ENCODE results near the gene FAM170B.

FAM170B gene

DNA sequence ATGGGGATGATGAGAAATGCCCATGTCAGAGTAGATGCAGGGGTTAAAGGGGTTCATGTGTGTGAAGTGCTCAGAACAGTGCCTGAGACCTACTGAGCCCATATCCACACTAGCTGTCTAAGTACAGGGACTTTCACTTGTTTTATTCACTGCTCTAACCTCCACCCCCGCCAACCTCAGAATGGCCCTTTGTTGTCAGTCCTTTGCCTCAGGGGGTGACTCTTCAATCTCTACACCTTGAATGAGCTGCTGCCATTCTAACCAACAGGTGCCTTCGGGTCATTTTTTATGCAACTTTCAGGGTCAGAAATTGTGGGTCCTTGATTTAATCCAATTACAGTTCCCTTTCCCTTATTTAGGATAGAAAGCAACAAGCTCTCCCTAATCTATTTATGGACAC is 44.7 kb downstream of the FAM170B start:
- H3K4me3 ChIP-seq (ENCODE audit: low read depth, low read length), result no peak overlapping the region
- no peak overlapping the region for H3K27ac ChIP-seq (ENCODE audit: low read depth, low read length)
- no peak overlapping the region for H2BK5ac ChIP-seq (ENCODE audit: low read depth, low read length, poor library complexity)
- H3K23ac ChIP-seq (ENCODE audit: low read length), result no peak overlapping the region
- no peak overlapping the region for H4K8ac ChIP-seq (ENCODE audit: low read depth, low read length)
- no peaks in the 10 kb centered on the region for H3K27me3 ChIP-seq (ENCODE audit: insufficient read depth, low read length)
- H3K4ac ChIP-seq (ENCODE audit: low read depth, low read length), result no peak overlapping the region
- H2AK5ac ChIP-seq (ENCODE audit: low read length), result no peak overlapping the region
- no peaks in the 10 kb centered on the region for H3K79me2 ChIP-seq (ENCODE audit: control insufficient read depth, insufficient read depth, low read length, poor library complexity)
- no peak overlapping the region for H2BK120ac ChIP-seq (ENCODE audit: insufficient read depth, low read length, poor library complexity)
- no peaks in the 10 kb centered on the region for H3K79me1 ChIP-seq (ENCODE audit: low read length)
- no peak overlapping the region for H3K14ac ChIP-seq (ENCODE audit: low read length)
- no peak overlapping the region for H4K91ac ChIP-seq (ENCODE audit: low read depth, low read length)
- H2AFZ ChIP-seq (ENCODE audit: insufficient read depth, low read length, poor library complexity), result no peak overlapping the region
- no peak overlapping the region for H3K18ac ChIP-seq (ENCODE audit: low read length)
- no peak for DNase-seq
- no peak overlapping the region for H2BK12ac ChIP-seq (ENCODE audit: low read length)
- H3K4me2 ChIP-seq (ENCODE audit: low read length), result no peak overlapping the region
- H3K9me3 ChIP-seq (ENCODE audit: insufficient read depth, low read depth, low read length), result no peaks in the 10 kb centered on the region
- no peaks in the 10 kb centered on the region for H3K4me1 ChIP-seq (ENCODE audit: control insufficient read depth in 1 of 2, insufficient read depth in 2 of 2, low read length in 2 of 2)
- no peak overlapping the region for H3K9ac ChIP-seq (ENCODE audit: low read length)
- no peaks in the 10 kb centered on the region for H3K36me3 ChIP-seq (ENCODE audit: control insufficient read depth in 1 of 2, insufficient read depth in 2 of 2, low read length in 2 of 2)
- H4K12ac ChIP-seq (ENCODE audit: low read depth, low read length), result no peak overlapping the region
- WGBS (ENCODE audit: extremely low coverage, insufficient coverage, insufficient read length), result no CpG with 5 or more reads among the region's 2 CpGs

GRCh38 chr10:49086889-49087288 is 46.9 kb downstream of the FAM170B start:
- no CpG with 5 or more reads among the region's 3 CpGs for WGBS (ENCODE audit: extremely low coverage, insufficient coverage, insufficient read length)
- H4K91ac ChIP-seq (ENCODE audit: low read depth, low read length), result no peak overlapping the region
- H3K27me3 ChIP-seq (ENCODE audit: insufficient read depth, low read length), result no peaks in the 10 kb centered on the region
- H3K4ac ChIP-seq (ENCODE audit: low read depth, low read length), result no peak overlapping the region
- no peak overlapping the region for H2AK5ac ChIP-seq (ENCODE audit: low read length)
- no peak overlapping the region for H3K14ac ChIP-seq (ENCODE audit: low read length)
- H3K79me2 ChIP-seq (ENCODE audit: control insufficient read depth, insufficient read depth, low read length, poor library complexity), result no peaks in the 10 kb centered on the region
- no peak overlapping the region for H2AFZ ChIP-seq (ENCODE audit: insufficient read depth, low read length, poor library complexity)
- no peak overlapping the region for H4K8ac ChIP-seq (ENCODE audit: low read depth, low read length)
- H2BK120ac ChIP-seq (ENCODE audit: insufficient read depth, low read length, poor library complexity), result no peak overlapping the region
- no peak overlapping the region for H4K12ac ChIP-seq (ENCODE audit: low read depth, low read length)
- no peak overlapping the region for H2BK5ac ChIP-seq (ENCODE audit: low read depth, low read length, poor library complexity)
- no peaks in the 10 kb centered on the region for H3K79me1 ChIP-seq (ENCODE audit: low read length)
- H3K27ac ChIP-seq (ENCODE audit: low read depth, low read length), result no peak overlapping the region
- H3K4me2 ChIP-seq (ENCODE audit: low read length), result no peak overlapping the region
- no peaks in the 10 kb centered on the region for H3K4me1 ChIP-seq (ENCODE audit: control insufficient read depth in 1 of 2, insufficient read depth in 2 of 2, low read length in 2 of 2)
- no peak overlapping the region for H3K23ac ChIP-seq (ENCODE audit: low read length)
- no peak overlapping the region for H3K4me3 ChIP-seq (ENCODE audit: low read depth, low read length)
- H2BK12ac ChIP-seq (ENCODE audit: low read length), result no peak overlapping the region
- no peaks in the 10 kb centered on the region for H3K9me3 ChIP-seq (ENCODE audit: insufficient read depth, low read depth, low read length)
- H3K9ac ChIP-seq (ENCODE audit: low read length), result no peak overlapping the region
- no peak overlapping the region for H3K18ac ChIP-seq (ENCODE audit: low read length)
- no peak for DNase-seq
- no peaks in the 10 kb centered on the region for H3K36me3 ChIP-seq (ENCODE audit: control insufficient read depth in 1 of 2, insufficient read depth in 2 of 2, low read length in 2 of 2)

DNA sequence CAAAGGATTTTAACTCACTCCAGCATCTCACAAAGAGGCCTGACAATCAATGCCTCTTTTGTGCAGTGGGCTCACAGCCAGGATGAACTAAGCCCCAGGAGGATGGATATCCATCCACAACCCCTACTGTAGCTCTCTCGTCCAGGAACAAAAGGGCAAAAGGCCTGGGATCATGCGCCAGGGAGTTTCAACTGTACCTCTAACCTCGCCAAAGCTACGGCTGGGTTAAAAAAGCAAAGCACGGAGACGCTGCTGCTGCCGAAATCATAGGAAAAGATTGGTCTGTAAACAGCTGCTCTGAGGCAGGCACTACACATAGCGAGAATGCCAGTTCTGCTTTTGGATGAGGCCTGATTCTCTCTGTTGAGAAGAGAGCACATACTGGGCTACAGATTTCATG is 50.6 kb downstream of the FAM170B start:
- Histone ChIP-seq H2AK5ac (ENCODE audit: low read length) (no peak overlapping the region), H3K23ac (ENCODE audit: low read length) (no peak overlapping the region), H3K79me2 (ENCODE audit: control insufficient read depth, insufficient read depth, low read length, poor library complexity) (no peaks in the 10 kb centered on the region), H3K79me1 (ENCODE audit: low read length) (no peaks in the 10 kb centered on the region), H2BK120ac (ENCODE audit: insufficient read depth, low read length, poor library complexity) (no peak overlapping the region), H2BK5ac (ENCODE audit: low read depth, low read length, poor library complexity) (no peak overlapping the region), H4K91ac (ENCODE audit: low read depth, low read length) (no peak overlapping the region), H3K14ac (ENCODE audit: low read length) (no peak overlapping the region), H3K4ac (ENCODE audit: low read depth, low read length) (no peak overlapping the region), H3K4me1 (ENCODE audit: control insufficient read depth in 1 of 2, insufficient read depth in 2 of 2, low read length in 2 of 2) (no peaks in the 10 kb centered on the region), H2BK12ac (ENCODE audit: low read length) (no peak overlapping the region), H3K9ac (ENCODE audit: low read length) (no peak overlapping the region), H2AFZ (ENCODE audit: insufficient read depth, low read length, poor library complexity) (no peak overlapping the region), H3K27ac (ENCODE audit: low read depth, low read length) (no peak overlapping the region), H3K4me2 (ENCODE audit: low read length) (no peak overlapping the region), H3K36me3 (ENCODE audit: control insufficient read depth in 1 of 2, insufficient read depth in 2 of 2, low read length in 2 of 2) (no peaks in the 10 kb centered on the region), H4K8ac (ENCODE audit: low read depth, low read length) (no peak overlapping the region), H3K18ac (ENCODE audit: low read length) (no peak overlapping the region), H3K4me3 (ENCODE audit: low read depth, low read length) (no peak overlapping the region), H3K27me3 (ENCODE audit: insufficient read depth, low read length) (no peaks in the 10 kb centered on the region), H3K9me3 (ENCODE audit: insufficient read depth, low read depth, low read length) (no peaks in the 10 kb centered on the region), H4K12ac (ENCODE audit: low read depth, low read length) (no peak overlapping the region)
- DNase-seq, result no peak
- WGBS (ENCODE audit: extremely low coverage, insufficient coverage, insufficient read length), result no CpG with 5 or more reads among the region's 8 CpGs

DNA sequence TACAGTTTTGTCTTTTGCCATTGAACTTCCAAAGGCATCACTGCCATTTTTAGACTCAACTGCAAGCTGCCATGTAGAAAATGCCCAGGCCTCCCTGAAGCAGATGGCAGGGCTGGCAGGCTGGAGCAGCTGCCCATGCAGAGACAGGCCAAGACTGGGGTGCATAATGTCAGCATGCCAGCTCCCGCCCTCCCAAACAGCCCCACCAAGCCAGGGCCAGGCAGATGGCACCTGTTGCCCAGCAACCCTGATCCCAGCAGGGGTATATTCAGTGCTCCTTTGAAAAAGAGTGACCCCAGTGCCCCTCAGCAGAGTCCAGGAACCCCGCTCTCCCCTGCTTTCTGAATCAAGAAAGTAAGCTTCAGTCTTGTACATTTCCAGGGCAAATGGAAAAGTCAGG is 51.1 kb downstream of the FAM170B start:
- H2BK5ac ChIP-seq (ENCODE audit: low read depth, low read length, poor library complexity), result no peak overlapping the region
- H4K12ac ChIP-seq (ENCODE audit: low read depth, low read length), result no peak overlapping the region
- H4K91ac ChIP-seq (ENCODE audit: low read depth, low read length), result no peak overlapping the region
- no peak overlapping the region for H3K18ac ChIP-seq (ENCODE audit: low read length)
- H3K4me2 ChIP-seq (ENCODE audit: low read length), result no peak overlapping the region
- H2BK12ac ChIP-seq (ENCODE audit: low read length), result no peak overlapping the region
- H3K4ac ChIP-seq (ENCODE audit: low read depth, low read length), result no peak overlapping the region
- no peak for DNase-seq
- no peaks in the 10 kb centered on the region for H3K36me3 ChIP-seq (ENCODE audit: control insufficient read depth in 1 of 2, insufficient read depth in 2 of 2, low read length in 2 of 2)
- H3K9ac ChIP-seq (ENCODE audit: low read length), result no peak overlapping the region
- no CpG with 5 or more reads among the region's 2 CpGs for WGBS (ENCODE audit: extremely low coverage, insufficient coverage, insufficient read length)
- no peak overlapping the region for H2AK5ac ChIP-seq (ENCODE audit: low read length)
- no peak overlapping the region for H2BK120ac ChIP-seq (ENCODE audit: insufficient read depth, low read length, poor library complexity)
- H3K23ac ChIP-seq (ENCODE audit: low read length), result no peak overlapping the region
- H3K14ac ChIP-seq (ENCODE audit: low read length), result no peak overlapping the region
- H3K79me1 ChIP-seq (ENCODE audit: low read length), result no peaks in the 10 kb centered on the region
- H3K9me3 ChIP-seq (ENCODE audit: insufficient read depth, low read depth, low read length), result no peaks in the 10 kb centered on the region
- no peak overlapping the region for H3K27ac ChIP-seq (ENCODE audit: low read depth, low read length)
- no peak overlapping the region for H2AFZ ChIP-seq (ENCODE audit: insufficient read depth, low read length, poor library complexity)
- no peaks in the 10 kb centered on the region for H3K4me1 ChIP-seq (ENCODE audit: control insufficient read depth in 1 of 2, insufficient read depth in 2 of 2, low read length in 2 of 2)
- H3K79me2 ChIP-seq (ENCODE audit: control insufficient read depth, insufficient read depth, low read length, poor library complexity), result no peaks in the 10 kb centered on the region
- no peak overlapping the region for H4K8ac ChIP-seq (ENCODE audit: low read depth, low read length)
- H3K27me3 ChIP-seq (ENCODE audit: insufficient read depth, low read length), result no peaks in the 10 kb centered on the region
- H3K4me3 ChIP-seq (ENCODE audit: low read depth, low read length), result no peak overlapping the region
